Peyer's patch (tissue), 4 donors: ENCODE data around the gene KCNQ5.

Source experiments
- POLR2A ChIP-seq, 2 donors: fragments of 450-650 bp; IDR thresholded peaks; one replicate each; pipeline ENCODE4 v1.5.1; 2017; ENCODE audit warnings: antibody characterized with exemption in 2 of 2, mild to moderate bottlenecking in 2 of 2, moderate library complexity in 2 of 2
- TF ChIP-seq, protein P1 (sequence below), 6 experiments: fragments of 450-650 bp in 4 of 6; fragments of 200-600 bp in 2 of 6; sonication (generic) in 1 of 6; IDR thresholded peaks; one replicate each; pipeline ENCODE4 v1.5.1; 2017 to 2019; ENCODE audit warnings: antibody characterized with exemption in 6 of 6, mild to moderate bottlenecking in 3 of 6, moderate library complexity in 1 of 6

DNA sequence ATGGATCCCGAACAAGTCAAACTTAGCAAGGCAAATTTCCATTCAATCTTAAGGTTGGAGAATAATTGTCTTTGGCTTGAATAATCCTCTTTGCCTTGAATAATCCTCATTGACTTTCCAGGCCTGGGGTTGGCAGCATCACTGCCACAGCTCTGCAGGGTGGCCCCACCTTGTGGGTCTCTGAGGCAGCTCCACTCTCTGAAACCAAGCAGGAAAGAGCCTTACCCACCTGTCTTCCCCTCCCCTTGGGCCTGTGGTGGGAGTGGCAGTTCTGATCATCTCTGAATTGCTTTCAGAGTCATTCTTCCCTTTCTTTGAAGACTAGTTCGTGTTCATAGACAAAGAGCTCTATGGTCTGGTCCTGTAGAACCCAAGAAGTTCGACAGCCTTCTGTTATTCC, 47.5 kb downstream of the KCNQ5 start:
- TF ChIP-seq, protein P1, sequence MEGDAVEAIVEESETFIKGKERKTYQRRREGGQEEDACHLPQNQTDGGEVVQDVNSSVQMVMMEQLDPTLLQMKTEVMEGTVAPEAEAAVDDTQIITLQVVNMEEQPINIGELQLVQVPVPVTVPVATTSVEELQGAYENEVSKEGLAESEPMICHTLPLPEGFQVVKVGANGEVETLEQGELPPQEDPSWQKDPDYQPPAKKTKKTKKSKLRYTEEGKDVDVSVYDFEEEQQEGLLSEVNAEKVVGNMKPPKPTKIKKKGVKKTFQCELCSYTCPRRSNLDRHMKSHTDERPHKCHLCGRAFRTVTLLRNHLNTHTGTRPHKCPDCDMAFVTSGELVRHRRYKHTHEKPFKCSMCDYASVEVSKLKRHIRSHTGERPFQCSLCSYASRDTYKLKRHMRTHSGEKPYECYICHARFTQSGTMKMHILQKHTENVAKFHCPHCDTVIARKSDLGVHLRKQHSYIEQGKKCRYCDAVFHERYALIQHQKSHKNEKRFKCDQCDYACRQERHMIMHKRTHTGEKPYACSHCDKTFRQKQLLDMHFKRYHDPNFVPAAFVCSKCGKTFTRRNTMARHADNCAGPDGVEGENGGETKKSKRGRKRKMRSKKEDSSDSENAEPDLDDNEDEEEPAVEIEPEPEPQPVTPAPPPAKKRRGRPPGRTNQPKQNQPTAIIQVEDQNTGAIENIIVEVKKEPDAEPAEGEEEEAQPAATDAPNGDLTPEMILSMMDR (IDR thresholded peaks at IDR 0.05): no peak
- TF ChIP-seq POLR2A (IDR thresholded peaks at IDR 0.05): no peak
